ENCODE measurements around the gene PLEKHA3.

The PLEKHA3 gene

GRCh38 chr2:178478439-178479274, 1.6 kb upstream of the PLEKHA3 start, which contains the start of gene FKBP7:
FKBP7 (minus strand) TSS chr2:178478600; CDS start chr2:178478499, 101 bp downstream.
- DNase-seq (ENCODE audit: low read depth in 1 of 2, low spot score in 1 of 2) = peak; percentile 71 to 73

DNA sequence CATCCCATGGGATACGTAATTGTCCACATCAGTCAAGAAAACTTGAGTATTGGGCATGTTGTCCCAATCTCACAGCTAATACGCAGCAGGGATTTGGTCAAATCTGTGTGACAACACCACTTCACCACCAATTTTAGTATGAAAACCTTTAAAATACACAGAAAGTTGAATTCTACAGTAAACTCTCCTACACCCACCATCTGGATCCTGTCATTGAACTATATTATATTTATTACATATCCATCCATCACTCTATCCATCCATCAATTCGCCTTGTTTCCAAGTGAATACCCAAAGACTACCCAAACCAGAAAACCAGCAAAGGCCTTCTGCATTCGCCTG, 1.0 kb upstream of the PLEKHA3 start:
- no peak for DNase-seq (ENCODE audit: low read depth in 1 of 2, low spot score in 1 of 2)

DNA sequence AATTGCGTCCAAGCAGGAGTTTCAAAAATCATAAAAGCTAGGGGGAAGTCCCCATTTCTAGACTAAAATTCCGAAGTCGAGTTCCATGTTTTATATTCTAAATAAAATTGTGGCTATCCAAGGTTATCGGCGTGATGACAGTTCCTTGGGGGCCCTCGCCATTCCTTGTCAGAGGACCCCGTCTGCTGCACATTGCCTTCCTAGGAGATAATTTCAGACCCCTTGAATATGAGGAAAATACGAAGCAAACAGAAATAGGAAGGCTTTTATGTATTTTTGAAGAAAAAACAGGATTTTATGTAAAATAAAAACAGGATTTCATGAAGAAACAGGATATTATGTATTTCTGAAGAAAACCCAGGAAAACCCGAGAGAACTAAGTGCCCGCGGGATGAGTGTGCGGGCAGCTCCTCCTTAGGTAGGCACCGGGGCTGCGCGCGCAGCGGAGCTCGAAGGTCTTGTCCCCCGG, 465 bp upstream of the PLEKHA3 start:
- no peak for DNase-seq (ENCODE audit: low read depth in 1 of 2, low spot score in 1 of 2)

DNA sequence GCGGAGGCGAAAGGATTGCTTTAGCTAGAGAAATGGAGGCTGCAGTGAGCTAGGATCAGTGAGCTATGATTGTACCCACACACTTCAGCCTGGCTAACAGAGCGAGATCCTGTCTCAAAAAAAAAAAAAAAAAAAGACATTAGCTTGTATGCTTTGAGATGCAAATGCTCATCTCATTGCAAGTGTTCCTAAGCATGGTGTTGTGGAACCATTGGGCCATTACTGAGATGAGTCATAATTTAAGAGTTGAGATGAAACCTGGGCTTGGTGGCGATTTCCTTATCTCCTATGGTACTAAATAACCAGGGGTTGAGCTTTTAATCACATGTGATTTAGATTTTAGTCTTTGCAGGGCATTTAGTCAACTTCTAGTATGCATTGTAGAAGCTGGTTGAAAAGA, 2.2 kb downstream of the PLEKHA3 start:
- no peak for DNase-seq (ENCODE audit: low read depth in 1 of 2, low spot score in 1 of 2)

GRCh38 chr2:178484245-178485041, 4.2 kb downstream of the PLEKHA3 start:
- DNase-seq (ENCODE audit: low read depth in 1 of 2, low spot score in 1 of 2) = no peak

GRCh38 chr2:178485356-178485755, 5.1 kb downstream of the PLEKHA3 start:
- no peak for DNase-seq (ENCODE audit: low read depth in 1 of 2, low spot score in 1 of 2)

DNA sequence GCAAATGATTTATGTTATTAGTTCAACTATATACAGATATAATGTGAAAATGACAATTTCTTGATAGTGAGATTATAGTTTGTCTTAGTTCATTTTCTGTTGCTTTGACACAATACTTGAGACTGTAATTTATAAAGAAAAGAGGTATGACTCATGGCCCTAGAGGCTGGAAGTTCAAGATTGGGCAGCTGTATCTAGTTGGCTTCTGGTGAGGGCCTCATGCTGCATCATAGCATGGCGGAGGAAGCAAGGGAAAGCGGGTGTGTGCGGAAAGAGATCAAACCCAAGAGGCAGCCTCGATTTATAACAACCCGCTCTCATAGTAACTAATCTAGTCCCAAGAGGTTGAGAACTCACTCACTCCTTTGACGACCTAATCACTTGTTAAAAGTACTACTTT, 11.4 kb downstream of the PLEKHA3 start:
- no peak for DNase-seq (ENCODE audit: low read depth in 1 of 2, low spot score in 1 of 2)

GRCh38 chr2:178496049-178496448, 15.8 kb downstream of the PLEKHA3 start:
- DNase-seq (ENCODE audit: low read depth in 1 of 2, low spot score in 1 of 2) = no peak

- DNase-seq (ENCODE audit: low read depth in 1 of 2, low spot score in 1 of 2) = no peak
Measured at GRCh38 chr2:178498137-178498536, 17.9 kb downstream of the PLEKHA3 start.

DNA sequence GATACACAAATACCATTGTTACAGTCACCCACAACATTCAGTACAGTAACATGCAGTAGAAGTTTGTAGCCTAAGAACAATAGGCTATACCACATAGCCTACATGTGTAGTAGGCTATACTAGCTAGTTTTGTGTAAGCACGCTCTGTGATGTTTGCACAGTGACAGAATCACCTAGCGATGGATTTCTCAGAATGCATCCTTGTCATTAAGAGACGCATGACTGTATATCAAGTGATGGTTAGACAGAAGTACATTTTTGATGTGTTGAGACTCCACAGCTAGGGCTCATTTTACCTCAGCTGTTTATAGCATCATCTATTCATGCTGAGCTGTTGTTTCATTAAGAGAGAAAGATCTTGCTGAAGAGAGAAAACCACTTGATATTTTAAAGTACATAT, 19.4 kb downstream of the PLEKHA3 start:
- no peak for DNase-seq (ENCODE audit: low read depth in 1 of 2, low spot score in 1 of 2)

GRCh38 chr2:178502751-178503150, 22.5 kb downstream of the PLEKHA3 start:
- DNase-seq (ENCODE audit: low read depth in 1 of 2, low spot score in 1 of 2) = no peak

- DNase-seq (ENCODE audit: low read depth in 1 of 2, low spot score in 1 of 2) = no peak
Measured at GRCh38 chr2:178506101-178506500, 25.8 kb downstream of the PLEKHA3 start.

DNA sequence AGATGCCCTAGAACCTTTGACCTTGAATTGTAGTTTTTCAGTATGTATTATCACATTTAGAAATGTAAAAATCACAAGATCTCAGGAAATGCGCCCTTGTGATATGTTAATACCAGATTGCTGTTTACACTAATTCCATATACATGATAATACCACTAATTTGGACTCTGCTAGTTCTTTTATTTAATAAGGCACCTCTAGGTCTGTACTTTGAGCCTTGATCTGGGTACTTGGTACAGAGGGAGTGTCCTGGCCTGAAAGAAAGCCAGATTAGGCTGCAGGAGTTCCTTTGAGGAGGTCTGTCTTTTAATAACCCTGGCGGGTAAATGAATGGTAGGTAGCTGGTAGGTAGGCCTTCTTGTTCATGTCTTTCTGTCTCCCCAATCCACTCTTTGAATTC, 26.3 kb downstream of the PLEKHA3 start:
- no peak for DNase-seq (ENCODE audit: low read depth in 1 of 2, low spot score in 1 of 2)

- no peak for DNase-seq (ENCODE audit: low read depth in 1 of 2, low spot score in 1 of 2)
Measured at GRCh38 chr2:178506949-178507348, 26.7 kb downstream of the PLEKHA3 start.

- no peak for DNase-seq (ENCODE audit: low read depth in 1 of 2, low spot score in 1 of 2)
Measured at GRCh38 chr2:178508646-178509045, 28.4 kb downstream of the PLEKHA3 start.

DNA sequence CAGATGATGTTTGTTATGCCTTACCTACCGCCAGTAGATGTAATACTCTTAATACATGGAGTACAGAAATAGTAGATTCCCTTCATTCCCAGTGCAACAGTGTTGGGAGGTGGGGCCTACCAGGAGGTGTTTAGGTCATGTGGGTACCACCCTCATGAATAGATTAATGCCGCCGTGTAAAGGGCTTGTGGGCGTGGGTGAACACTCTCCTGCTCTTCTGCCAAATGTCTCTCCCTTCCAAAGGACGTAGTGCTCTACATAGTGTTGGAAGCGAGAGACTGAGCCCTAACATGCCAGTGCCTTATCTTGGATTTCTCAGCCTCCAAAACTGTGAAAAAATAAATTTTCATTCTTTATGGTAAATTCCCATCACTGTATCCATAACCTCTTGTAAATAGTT, 30.1 kb downstream of the PLEKHA3 start:
- no peak for DNase-seq (ENCODE audit: low read depth in 1 of 2, low spot score in 1 of 2)

DNA sequence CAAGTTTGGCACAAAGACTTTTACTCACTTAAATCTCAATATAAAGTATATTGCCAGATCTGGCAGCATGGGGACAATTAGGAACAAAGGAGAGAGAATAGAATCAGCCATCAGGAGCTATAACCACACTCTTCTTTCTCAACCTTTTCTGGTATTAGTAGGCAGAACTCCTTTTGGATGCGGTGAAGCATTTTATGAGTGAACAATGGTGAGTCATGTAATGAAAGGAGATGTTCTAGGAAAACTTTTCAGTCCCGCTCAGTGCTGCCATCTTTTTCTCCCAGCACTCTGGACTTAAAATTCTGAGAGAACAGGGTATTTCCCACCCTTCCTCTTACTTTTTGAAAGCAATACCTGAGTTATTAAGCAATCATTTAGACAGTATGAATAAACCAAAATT, 32.2 kb downstream of the PLEKHA3 start:
- no peak for DNase-seq (ENCODE audit: low read depth in 1 of 2, low spot score in 1 of 2)

DNA sequence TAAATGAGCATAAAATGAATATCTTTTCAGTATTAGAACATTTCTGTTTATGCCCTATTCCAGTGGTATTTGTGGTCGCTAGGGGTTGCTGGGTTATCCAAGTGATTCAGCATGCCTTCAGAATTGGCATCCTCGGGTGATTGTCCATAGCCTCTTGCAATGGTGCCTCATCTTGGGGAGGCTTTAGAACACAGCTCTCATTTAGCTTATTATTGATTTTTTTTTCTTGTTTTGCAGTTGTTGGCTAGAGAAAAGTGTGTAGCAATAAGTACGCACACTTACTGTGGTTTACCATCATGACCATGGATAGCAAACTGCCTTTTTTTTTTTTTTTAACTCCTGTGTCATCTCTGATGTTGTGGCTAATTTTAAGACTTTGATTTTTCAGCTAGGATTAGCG, 33.6 kb downstream of the PLEKHA3 start:
- DNase-seq (ENCODE audit: low read depth in 1 of 2, low spot score in 1 of 2) = no peak

- no peak for DNase-seq (ENCODE audit: low read depth in 1 of 2, low spot score in 1 of 2)
Measured at GRCh38 chr2:178514664-178515063, 34.4 kb downstream of the PLEKHA3 start.

- no peak for DNase-seq (ENCODE audit: low read depth in 1 of 2, low spot score in 1 of 2)
Measured at GRCh38 chr2:178517496-178517895, 37.2 kb downstream of the PLEKHA3 start.

DNA sequence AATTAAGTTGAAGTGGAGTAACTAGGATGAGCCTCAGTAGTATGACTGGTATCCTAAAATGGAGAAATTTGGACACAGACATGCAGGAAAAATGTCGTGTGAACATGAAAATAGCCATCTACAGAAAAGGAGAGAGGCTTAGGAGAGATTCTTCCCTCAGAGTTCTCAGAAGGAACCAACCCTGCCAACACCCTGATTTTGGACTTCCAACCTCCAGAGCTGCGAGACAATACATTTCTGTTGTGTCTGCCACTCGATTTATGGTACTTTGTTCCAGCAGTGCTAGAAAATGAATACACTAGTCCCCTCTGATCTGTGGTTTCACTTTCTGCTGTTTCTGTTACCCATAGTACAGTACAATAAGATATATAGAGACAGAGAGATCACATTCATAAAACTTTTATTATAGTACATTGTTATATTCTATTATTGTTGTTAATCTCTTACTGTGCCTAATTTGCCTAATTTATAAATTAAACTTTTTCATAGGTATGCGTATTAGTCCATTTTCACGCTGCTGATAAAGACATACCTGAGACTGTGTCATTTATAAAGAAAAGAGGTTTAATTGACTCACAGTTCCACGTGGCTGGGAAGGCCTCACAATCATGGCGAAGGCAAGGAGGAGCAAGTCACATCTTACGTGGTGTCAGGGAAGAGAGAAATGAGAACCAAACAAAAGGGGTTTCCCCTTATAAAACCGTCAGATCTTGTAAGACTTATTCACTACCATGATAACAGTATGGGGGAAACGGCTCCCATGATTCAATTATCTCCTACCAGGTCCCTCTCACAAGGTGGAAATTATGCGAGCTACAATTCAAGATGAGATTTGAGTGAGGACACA, 41.3 kb downstream of the PLEKHA3 start:
- no peak for DNase-seq (ENCODE audit: low read depth in 1 of 2, low spot score in 1 of 2)
